ENCODE results near the gene B4GALT2. TPM values are rescaled to one million over a fixed set of nuclear protein-coding genes. Genes with fewer than 3 reads are reported as not detected.
A peak's percentile ranks its signal among the peaks of the same experiment; 100 is the strongest.

The B4GALT2 gene
- total RNA-seq, 4 donors from 2014 or later = 8.2 to 28.9 (median 22.2) TPM

DNA sequence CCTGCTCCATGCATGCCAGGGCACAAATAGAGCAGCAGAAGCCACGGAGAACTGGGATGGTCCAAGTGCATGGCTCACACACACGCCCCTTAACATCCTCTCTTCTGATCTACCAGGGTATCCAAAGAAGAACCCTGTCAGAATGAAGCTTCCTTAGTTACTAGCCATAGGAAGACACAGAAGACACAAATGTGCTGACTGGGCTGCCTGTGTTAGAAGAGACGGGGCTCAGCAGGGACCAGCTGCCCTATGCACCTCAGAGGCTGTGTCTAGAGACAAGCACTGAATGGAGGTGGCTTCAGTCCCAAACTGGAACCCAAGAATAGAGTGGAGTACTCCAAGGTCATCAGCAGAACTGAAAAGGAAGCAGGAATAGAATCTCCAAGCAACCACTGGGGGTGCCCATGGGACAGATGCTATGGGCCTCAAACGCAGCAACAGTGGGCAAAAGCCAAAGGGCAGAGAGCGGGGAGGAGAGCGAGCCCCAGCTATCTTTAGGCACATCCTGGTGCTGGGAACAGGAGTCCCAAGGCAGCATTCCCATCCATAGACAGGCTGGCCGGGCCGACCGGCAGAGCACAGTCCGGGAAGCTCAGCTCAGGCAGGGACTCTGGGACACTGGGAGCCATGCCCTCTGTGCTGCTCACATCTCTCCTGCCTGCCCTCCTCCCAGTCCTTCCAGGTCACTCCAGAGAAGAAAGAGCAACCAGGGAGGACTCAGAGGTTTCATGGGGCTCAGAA is 42.7 kb downstream of the B4GALT2 start:
- Histone ChIP-seq H3K27me3 (no peaks in the 10 kb centered on the region), H3K4me1 (no peaks in the 10 kb centered on the region), H3K36me3 (no peaks in the 10 kb centered on the region), H3K27ac (no peak overlapping the region), H3K4me3 (no peak overlapping the region), H3K9me3 (no peaks in the 10 kb centered on the region)
- TF ChIP-seq, protein P1, sequence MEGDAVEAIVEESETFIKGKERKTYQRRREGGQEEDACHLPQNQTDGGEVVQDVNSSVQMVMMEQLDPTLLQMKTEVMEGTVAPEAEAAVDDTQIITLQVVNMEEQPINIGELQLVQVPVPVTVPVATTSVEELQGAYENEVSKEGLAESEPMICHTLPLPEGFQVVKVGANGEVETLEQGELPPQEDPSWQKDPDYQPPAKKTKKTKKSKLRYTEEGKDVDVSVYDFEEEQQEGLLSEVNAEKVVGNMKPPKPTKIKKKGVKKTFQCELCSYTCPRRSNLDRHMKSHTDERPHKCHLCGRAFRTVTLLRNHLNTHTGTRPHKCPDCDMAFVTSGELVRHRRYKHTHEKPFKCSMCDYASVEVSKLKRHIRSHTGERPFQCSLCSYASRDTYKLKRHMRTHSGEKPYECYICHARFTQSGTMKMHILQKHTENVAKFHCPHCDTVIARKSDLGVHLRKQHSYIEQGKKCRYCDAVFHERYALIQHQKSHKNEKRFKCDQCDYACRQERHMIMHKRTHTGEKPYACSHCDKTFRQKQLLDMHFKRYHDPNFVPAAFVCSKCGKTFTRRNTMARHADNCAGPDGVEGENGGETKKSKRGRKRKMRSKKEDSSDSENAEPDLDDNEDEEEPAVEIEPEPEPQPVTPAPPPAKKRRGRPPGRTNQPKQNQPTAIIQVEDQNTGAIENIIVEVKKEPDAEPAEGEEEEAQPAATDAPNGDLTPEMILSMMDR (IDR thresholded peaks at IDR 0.05) = no peak
- no peak for TF ChIP-seq POLR2A (IDR thresholded peaks at IDR 0.05)
- peak in 1 of 3 donors; percentile 37 for DNase-seq

DNA sequence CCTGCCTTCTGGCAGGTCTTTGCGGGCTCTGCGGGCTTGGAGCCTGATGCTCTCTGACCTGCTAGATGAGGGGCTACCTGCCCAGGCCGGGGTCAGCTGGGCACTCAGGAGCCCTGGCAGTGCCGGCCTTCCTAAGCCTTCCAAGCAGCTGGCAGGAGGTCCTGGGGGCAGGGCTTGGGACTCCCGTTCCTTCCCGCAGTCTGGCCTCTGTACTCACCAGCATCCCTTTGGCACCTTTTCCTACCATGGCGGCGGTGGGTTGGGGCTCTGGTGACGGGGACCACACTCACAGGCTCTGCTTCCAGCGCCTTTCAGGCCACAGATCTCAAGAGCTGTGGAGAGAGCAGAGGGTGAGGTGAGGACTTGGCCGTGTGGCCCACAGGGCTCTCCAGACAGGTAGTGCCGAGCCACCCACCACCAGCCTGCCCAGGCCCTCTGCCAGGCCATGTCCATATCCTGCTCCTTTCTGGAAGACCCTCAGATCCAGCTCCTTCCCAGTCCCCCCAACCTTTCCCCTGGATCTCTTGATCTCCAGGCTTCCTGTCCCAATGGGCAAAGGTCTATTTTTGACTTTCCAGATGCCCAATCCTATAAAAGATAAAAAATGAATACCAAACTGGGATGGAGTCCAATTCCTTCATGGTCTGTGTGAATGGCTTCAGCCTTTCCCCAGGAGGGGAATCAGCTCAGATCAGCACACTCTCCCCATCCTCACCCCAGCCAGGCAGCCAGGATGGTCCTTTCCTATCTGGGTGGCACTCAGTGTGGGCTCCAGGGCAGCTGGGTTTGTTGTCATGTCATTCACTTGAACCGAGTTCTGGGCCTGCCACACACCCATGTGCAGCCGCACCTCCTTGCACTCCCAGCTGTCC is 45.3 kb downstream of the B4GALT2 start:
- Histone ChIP-seq H3K4me1 (peaks cover 0 to 17% (median 3%) of the 10 kb centered on the region in 4 donors), H3K4me3 (no peak overlapping the region), H3K9me3 (no peaks in the 10 kb centered on the region), H3K36me3 (no peaks in the 10 kb centered on the region), H3K27me3 (no peaks in the 10 kb centered on the region), H3K27ac (no peak overlapping the region)
- TF ChIP-seq POLR2A (IDR thresholded peaks at IDR 0.05) = no peak
- TF ChIP-seq, protein P1 (IDR thresholded peaks at IDR 0.05) = no peak
- peak in 1 of 3 donors; percentile 43 for DNase-seq

DNA sequence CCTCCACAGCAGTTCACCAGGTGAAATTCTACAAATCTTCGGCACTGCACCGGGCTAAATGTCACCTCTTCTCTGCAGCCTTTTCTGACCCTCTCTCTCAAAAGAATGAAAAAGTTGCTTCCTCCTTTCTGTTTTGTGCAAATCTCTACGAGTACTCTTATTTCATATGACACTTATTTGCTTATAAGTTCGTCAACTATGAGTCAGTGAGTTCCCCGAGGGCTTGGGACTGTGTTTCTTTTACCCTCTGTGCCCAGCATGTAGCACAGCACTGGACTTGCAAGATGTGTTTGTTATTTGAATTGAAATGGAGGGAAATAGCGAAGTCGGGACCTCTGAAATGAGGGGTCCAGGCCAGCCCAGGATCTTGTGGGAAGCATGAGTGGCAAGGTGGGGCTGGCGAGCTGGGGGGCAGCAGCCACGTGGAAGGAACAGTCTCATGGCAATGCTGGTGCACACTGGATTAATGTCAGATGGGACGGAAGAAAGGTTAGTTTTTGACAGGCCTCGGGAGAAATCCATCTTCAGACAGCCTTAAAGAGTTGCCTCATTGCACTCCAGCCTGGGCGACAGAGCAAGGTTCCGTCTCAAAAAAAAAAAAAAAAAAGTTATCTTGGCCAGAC is 46.0 kb downstream of the B4GALT2 start:
- DNase-seq = peak in 1 of 3 donors; percentile 24
- Histone ChIP-seq H3K4me1 (peaks cover 0 to 21% (median 5%) of the 10 kb centered on the region in 4 donors), H3K27ac (peak overlapping the region in 2 of 4 donors; percentile 50 to 77), H3K9me3 (no peaks in the 10 kb centered on the region), H3K4me3 (no peak overlapping the region), H3K27me3 (no peaks in the 10 kb centered on the region), H3K36me3 (no peaks in the 10 kb centered on the region)
- TF ChIP-seq POLR2A (IDR thresholded peaks at IDR 0.05) = no peak
- TF ChIP-seq, protein P1 (IDR thresholded peaks at IDR 0.05) = no peak

DNA sequence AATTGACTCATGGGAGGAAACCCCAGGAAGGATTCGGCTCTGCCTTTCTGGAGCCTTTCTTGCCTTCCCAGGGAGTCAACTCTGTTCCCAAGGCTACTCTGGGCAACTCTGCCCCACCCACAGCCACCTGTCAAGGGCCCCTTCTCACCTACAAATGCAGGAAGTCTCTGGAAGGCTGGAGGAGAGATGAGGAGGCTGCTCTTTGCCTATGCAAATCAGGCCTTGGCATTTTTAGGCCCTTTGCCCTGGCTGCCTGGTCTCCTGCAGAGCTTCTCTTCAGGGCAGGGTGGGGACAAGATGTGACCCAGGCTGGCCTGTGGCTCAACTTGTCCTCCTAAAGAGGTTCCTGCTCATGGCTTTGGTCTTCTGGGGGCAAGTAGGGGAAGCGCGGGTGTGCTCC is 46.8 kb downstream of the B4GALT2 start:
- H3K4me3 ChIP-seq = no peak overlapping the region
- H3K27me3 ChIP-seq = no peaks in the 10 kb centered on the region
- peak; percentile 34 to 77 (median 75) for DNase-seq
- TF ChIP-seq, protein P1 (IDR thresholded peaks at IDR 0.05) = no peak
- TF ChIP-seq POLR2A (IDR thresholded peaks at IDR 0.05) = no peak
- peaks cover 0 to 21% (median 5%) of the 10 kb centered on the region in 4 donors for H3K4me1 ChIP-seq
- H3K9me3 ChIP-seq = no peaks in the 10 kb centered on the region
- no peaks in the 10 kb centered on the region for H3K36me3 ChIP-seq
- H3K27ac ChIP-seq = peak overlapping the region; percentile 31 to 77 (median 64)

DNA sequence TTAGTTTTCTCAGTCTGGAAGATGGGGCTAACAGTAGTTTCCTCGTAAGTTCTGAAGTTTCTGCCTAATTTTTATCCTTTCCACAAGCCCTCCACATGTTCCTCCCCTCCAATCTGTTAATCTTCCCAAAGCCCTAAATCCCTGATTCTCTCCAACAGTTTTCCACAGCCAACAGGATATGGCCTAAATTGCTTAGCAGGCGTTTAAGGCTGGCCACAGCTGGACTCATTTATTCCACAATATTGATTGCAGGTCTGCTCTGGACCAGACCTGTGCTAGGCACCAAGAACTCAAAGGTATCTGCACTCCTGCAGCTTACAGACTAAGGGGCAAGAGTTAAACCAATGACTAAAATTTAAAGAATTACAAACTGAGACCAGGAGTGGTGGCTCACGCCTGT is 48.3 kb downstream of the B4GALT2 start:
- Histone ChIP-seq H3K4me3 (no peak overlapping the region), H3K4me1 (peaks cover 0 to 32% (median 5%) of the 10 kb centered on the region in 4 donors), H3K36me3 (no peaks in the 10 kb centered on the region), H3K9me3 (no peaks in the 10 kb centered on the region), H3K27me3 (no peaks in the 10 kb centered on the region), H3K27ac (peak overlapping the region in 1 of 4 donors; percentile 50)
- DNase-seq = no peak
- TF ChIP-seq, protein P1 (IDR thresholded peaks at IDR 0.05) = no peak
- TF ChIP-seq POLR2A (IDR thresholded peaks at IDR 0.05) = no peak

Data from Peyer's patch (tissue), 4 donors.